ENCODE measurements around the gene LPIN1.

Gene LPIN1

GRCh38 chr2:11773111-11773510 is 26.7 kb downstream of the LPIN1 start:
- Mint-ChIP-seq H3K27me3 (ENCODE audit: low read depth) (no peaks in the 10 kb centered on the region), H3K9me3 (no peaks in the 10 kb centered on the region), H3K4me3 (no peak overlapping the region), H3K27ac (peak overlapping the region; percentile 70), H3K4me1 (ENCODE audit: low read depth) (peaks cover 37% of the 10 kb centered on the region), H3K36me3 (ENCODE audit: low read depth) (peaks cover 48% of the 10 kb centered on the region)

DNA sequence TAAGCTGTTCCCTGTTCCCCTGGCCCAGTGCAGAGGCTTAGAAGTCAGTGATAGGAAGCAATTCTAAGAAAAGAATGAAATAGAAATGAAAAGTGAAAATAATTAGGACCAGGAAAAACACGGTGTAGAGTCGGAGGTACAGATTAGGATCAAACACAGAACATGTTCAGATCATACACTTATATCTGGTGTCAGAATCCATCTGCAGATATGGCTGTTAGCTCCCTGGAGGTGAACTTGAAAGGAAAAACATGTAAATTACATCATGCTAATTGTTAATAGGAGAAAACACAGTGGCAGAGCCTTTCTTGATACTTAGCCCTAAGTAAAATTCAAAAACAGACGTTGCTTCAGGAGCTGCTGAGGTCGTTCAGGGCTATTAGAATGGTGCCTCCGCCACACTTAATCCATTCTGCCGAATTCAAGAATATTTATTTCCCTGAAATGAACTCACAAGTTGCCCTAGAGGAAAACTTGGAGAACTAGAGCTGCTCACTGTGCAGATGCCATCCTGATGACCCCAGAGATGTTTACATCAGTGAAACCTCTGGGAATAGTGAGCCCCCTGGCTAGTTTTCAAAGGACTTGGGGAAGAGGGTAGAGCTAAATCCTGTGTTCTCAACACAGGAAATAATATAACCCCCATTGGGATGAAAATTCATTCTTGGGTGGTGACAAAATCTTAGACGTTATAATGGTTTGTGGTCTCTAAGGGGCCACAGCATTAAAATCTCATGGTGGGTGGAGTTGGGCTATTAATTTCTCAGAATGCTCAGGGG is 27.5 kb downstream of the LPIN1 start:
- Mint-ChIP-seq H3K27me3 (ENCODE audit: low read depth) (no peaks in the 10 kb centered on the region), H3K4me1 (ENCODE audit: low read depth) (peaks cover 45% of the 10 kb centered on the region), H3K9me3 (no peaks in the 10 kb centered on the region), H3K4me3 (peak overlapping the region; percentile 14), H3K36me3 (ENCODE audit: low read depth) (peaks cover 47% of the 10 kb centered on the region), H3K27ac (peak overlapping the region; percentile 70)

- H3K4me3 Mint-ChIP-seq: no peak overlapping the region
Observed at GRCh38 chr2:11774600-11774999, 28.2 kb downstream of the LPIN1 start.

DNA sequence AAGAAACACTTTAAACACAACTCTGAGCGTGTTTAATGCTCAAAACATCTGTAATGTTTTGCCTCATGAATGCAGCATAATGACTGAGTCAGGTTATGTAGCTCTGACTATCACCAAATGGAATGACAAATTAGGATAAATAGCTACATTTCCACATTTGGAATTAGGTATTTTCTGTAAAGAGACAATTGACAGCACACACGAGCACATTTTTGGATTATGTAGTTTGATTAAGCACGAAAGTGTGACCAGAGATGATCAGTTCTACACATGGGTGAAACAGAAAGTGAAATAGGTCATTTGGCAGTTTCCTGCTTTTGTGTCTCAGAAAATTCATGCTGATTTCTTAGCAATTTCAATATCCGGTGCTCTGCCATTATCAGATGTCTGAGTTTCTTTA is 29.0 kb downstream of the LPIN1 start:
- H3K27ac Mint-ChIP-seq: peak overlapping the region; percentile 92
- H3K9me3 Mint-ChIP-seq: no peaks in the 10 kb centered on the region
- peak overlapping the region; percentile 58 for H3K4me3 Mint-ChIP-seq
- no peaks in the 10 kb centered on the region for H3K27me3 Mint-ChIP-seq (ENCODE audit: low read depth)
- peaks cover 51% of the 10 kb centered on the region for H3K36me3 Mint-ChIP-seq (ENCODE audit: low read depth)
- H3K4me1 Mint-ChIP-seq (ENCODE audit: low read depth): peaks cover 45% of the 10 kb centered on the region

More at GRCh38 chr2:11774600-11774999, 28.2 kb downstream of the LPIN1 start:
- peak overlapping the region; percentile 70 for H3K27ac Mint-ChIP-seq
- no peaks in the 10 kb centered on the region for H3K27me3 Mint-ChIP-seq (ENCODE audit: low read depth)
- no peaks in the 10 kb centered on the region for H3K9me3 Mint-ChIP-seq
- peaks cover 45% of the 10 kb centered on the region for H3K4me1 Mint-ChIP-seq (ENCODE audit: low read depth)
- peaks cover 48% of the 10 kb centered on the region for H3K36me3 Mint-ChIP-seq (ENCODE audit: low read depth)

DNA sequence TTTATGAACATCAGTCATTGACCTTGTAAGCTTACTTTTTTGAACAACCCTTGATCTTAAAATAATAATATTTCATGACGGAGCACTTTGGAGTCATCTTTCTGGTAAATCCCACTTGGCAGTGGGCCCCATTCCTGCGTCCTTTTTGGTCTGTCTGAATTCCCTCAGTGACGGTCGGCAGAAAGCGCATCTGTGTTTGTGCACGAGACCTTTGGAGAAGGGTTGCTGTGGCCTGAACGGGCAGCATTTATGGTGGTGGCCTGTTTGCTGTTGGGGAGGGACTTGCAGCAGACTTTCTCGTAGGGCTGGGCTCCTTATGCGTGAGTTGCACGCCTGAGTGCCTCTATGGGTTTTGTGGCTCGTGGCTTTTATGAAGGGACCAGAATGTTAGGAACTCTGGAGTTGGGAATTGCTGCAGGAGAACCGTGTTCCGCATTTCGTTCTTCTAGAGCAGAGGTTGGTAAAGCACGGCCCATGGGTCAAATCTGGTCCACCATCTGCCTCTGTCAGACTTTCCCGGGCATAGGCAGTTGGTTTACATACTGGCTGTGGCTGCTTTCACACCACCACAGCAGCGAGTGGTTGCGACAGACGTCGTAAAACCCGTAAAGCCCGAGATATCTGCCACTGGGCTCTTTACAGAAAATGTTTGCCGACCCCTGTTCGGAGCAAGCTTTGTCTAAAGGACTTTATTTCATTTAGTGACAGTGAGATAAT is 30.8 kb downstream of the LPIN1 start:
- no peak overlapping the region for H3K4me3 Mint-ChIP-seq
- H3K4me1 Mint-ChIP-seq (ENCODE audit: low read depth): peaks cover 45% of the 10 kb centered on the region
- H3K36me3 Mint-ChIP-seq (ENCODE audit: low read depth): peaks cover 46% of the 10 kb centered on the region
- H3K9me3 Mint-ChIP-seq: no peaks in the 10 kb centered on the region
- H3K27ac Mint-ChIP-seq: peak overlapping the region; percentile 14
- no peaks in the 10 kb centered on the region for H3K27me3 Mint-ChIP-seq (ENCODE audit: low read depth)

- Mint-ChIP-seq H3K27ac (peak overlapping the region; percentile 66), H3K9me3 (no peaks in the 10 kb centered on the region), H3K4me3 (peak overlapping the region; percentile 33), H3K36me3 (ENCODE audit: low read depth) (peaks cover 47% of the 10 kb centered on the region), H3K4me1 (ENCODE audit: low read depth) (peaks cover 45% of the 10 kb centered on the region), H3K27me3 (ENCODE audit: low read depth) (no peaks in the 10 kb centered on the region)
Observed at GRCh38 chr2:11777886-11778415, 31.5 kb downstream of the LPIN1 start.

GRCh38 chr2:11778416-11778815 is 32.0 kb downstream of the LPIN1 start:
- no peaks in the 10 kb centered on the region for H3K9me3 Mint-ChIP-seq
- no peaks in the 10 kb centered on the region for H3K27me3 Mint-ChIP-seq (ENCODE audit: low read depth)
- H3K27ac Mint-ChIP-seq: peak overlapping the region; percentile 66
- H3K36me3 Mint-ChIP-seq (ENCODE audit: low read depth): peaks cover 48% of the 10 kb centered on the region
- H3K4me1 Mint-ChIP-seq (ENCODE audit: low read depth): peaks cover 45% of the 10 kb centered on the region
- peak overlapping the region; percentile 33 for H3K4me3 Mint-ChIP-seq

DNA sequence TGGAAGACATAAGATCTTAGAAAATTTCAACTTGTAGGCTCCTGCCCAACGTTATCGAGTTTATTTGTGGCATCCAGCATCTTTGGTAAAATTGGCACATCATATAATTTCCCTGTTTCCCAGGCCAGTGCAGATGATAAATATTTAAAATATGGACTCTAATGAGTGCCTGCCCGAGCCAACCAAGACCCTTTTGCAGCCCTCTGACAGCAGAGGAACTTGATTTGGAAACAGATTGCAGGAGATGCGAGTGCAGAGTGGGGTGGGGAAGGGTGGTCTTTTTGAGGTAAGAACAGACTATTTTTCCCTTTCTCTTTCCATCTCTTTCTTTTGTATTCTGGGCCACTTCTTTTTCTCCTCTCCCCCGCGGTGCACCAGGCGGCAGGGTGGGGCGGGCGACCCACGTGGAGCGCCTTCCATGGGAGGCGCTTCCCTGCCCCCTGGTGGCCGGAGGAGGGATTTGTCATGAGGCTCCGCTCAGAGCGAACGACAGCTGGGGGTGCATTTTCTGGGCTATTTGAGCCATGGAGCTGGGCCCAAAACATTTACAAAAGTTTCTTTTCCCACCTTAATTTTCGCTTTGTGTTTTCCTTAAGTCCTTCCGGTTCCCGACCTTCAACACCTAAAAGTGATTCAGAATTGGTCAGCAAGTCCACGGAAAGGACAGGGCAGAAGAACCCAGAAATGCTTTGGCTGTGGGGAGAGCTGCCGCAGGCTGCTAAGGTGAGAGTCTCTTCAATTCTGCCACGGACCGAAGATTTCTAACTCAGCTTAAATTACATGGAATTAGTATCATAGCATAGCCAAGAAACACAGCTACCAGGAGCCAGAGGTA is 32.7 kb downstream of the LPIN1 start:
- Mint-ChIP-seq H3K27ac (peak overlapping the region; percentile 66), H3K36me3 (ENCODE audit: low read depth) (peaks cover 46% of the 10 kb centered on the region), H3K9me3 (no peaks in the 10 kb centered on the region), H3K4me3 (peak overlapping the region; percentile 33), H3K4me1 (ENCODE audit: low read depth) (peaks cover 38% of the 10 kb centered on the region), H3K27me3 (ENCODE audit: low read depth) (no peaks in the 10 kb centered on the region)

DNA sequence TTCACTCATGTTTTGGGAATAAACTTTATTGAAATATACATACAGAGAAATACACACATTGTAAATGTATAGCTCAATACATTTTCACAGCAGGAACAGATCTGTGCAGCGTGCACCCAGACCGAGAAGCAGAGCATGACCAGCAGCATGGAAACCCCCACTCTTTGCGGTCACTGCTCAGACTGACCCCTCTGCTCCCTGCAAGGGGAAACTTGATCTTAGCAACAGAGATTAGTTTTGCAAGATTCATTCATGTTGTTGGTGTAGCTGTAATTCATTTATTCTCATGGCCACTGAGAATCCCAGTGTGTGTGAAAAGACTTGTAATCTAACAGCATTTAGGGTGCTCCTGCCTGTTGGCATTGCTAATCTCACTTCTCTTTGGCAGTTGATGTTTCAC is 35.2 kb downstream of the LPIN1 start:
- Mint-ChIP-seq H3K27me3 (ENCODE audit: low read depth) (no peaks in the 10 kb centered on the region), H3K9me3 (no peaks in the 10 kb centered on the region), H3K36me3 (ENCODE audit: low read depth) (peaks cover 44% of the 10 kb centered on the region), H3K27ac (no peak overlapping the region), H3K4me1 (ENCODE audit: low read depth) (peaks cover 24% of the 10 kb centered on the region), H3K4me3 (no peak overlapping the region)

- Mint-ChIP-seq H3K4me3 (no peak overlapping the region), H3K4me1 (ENCODE audit: low read depth) (peaks cover 8% of the 10 kb centered on the region), H3K36me3 (ENCODE audit: low read depth) (peaks cover 51% of the 10 kb centered on the region), H3K27ac (no peak overlapping the region), H3K9me3 (no peaks in the 10 kb centered on the region), H3K27me3 (ENCODE audit: low read depth) (no peaks in the 10 kb centered on the region)
Observed at GRCh38 chr2:11784280-11784679, 37.8 kb downstream of the LPIN1 start.

DNA sequence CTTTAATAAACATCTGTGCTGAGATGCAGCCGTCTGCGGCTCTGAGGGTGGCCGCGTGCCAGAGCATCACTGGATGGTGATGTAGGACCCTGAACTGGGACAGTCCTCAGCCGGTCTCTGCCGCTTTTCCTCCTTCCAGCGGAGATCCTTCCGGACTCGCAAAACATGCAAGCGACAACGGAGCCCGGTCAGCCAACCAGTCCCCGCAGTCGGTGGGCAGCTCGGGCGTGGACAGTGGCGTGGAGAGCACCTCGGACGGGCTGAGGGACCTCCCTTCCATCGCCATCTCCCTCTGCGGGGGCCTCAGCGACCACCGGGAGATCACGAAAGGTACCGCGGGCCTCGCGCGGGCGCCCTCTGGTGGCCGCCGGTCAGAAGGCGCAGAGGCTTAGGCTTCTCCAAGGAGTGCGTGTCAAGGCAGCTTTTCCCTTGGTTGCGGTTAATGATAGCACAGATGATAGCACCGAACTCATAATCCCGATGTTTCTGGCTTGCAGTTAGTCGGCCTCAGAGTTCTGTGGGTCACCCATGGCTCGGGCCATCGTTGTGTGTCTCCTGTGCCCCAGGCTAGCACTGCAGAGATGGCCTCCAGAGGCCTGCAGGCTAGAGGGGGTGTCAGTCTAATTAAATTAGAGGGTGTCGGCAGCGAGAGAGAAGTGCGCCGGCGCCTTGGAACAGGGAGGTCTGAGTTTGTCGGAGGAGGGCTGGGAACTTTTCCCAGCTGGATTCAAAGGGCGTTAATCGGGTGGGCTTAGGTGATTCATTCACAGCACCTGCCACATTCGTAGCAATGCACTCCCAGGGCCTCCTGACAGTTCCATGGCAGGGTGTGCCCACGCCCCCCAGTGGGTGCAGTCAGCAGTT is 38.5 kb downstream of the LPIN1 start:
- Mint-ChIP-seq H3K36me3 (ENCODE audit: low read depth) (peaks cover 52% of the 10 kb centered on the region), H3K4me3 (no peak overlapping the region), H3K27me3 (ENCODE audit: low read depth) (no peaks in the 10 kb centered on the region), H3K9me3 (no peaks in the 10 kb centered on the region), H3K4me1 (ENCODE audit: low read depth) (peaks cover 4% of the 10 kb centered on the region), H3K27ac (no peak overlapping the region)

GRCh38 chr2:11785611-11785940 is 39.1 kb downstream of the LPIN1 start:
- Mint-ChIP-seq H3K36me3 (ENCODE audit: low read depth) (peaks cover 50% of the 10 kb centered on the region), H3K9me3 (no peaks in the 10 kb centered on the region), H3K4me1 (ENCODE audit: low read depth) (peaks cover 4% of the 10 kb centered on the region), H3K27ac (no peak overlapping the region), H3K4me3 (no peak overlapping the region), H3K27me3 (ENCODE audit: low read depth) (no peaks in the 10 kb centered on the region)

GRCh38 chr2:11786191-11786590 is 39.8 kb downstream of the LPIN1 start:
- Mint-ChIP-seq H3K4me3 (no peak overlapping the region), H3K4me1 (ENCODE audit: low read depth) (peaks cover 6% of the 10 kb centered on the region), H3K36me3 (ENCODE audit: low read depth) (peaks cover 51% of the 10 kb centered on the region), H3K27ac (no peak overlapping the region), H3K9me3 (no peaks in the 10 kb centered on the region), H3K27me3 (ENCODE audit: low read depth) (no peaks in the 10 kb centered on the region)

- Mint-ChIP-seq H3K27me3 (ENCODE audit: low read depth) (no peaks in the 10 kb centered on the region), H3K27ac (no peak overlapping the region), H3K36me3 (ENCODE audit: low read depth) (peaks cover 55% of the 10 kb centered on the region), H3K9me3 (no peaks in the 10 kb centered on the region), H3K4me1 (ENCODE audit: low read depth) (peaks cover 6% of the 10 kb centered on the region), H3K4me3 (no peak overlapping the region)
Observed at GRCh38 chr2:11786592-11786991, 40.2 kb downstream of the LPIN1 start.

All from T-helper 1 cell treated with Interleukin-12 subunit alpha and Interleukin-12 subunit beta and Interleukin-4 antibody, amounts not matched to agents 30 μg/mL and 1 μg/mL, for 36 hours (primary cell).